NCI-H128 (cell line): Measurements from ENCODE around the gene ZBTB8A.
A peak's percentile ranks its signal among the peaks of the same experiment; 100 is the strongest.
"Not testable (repeated sequence)": the region's sequence is repeated elsewhere in the genome, so short reads cannot be mapped to it uniquely, and the experiment has no call there.

Experiments used
- DNase-seq: peaks from one replicate; lab custom pipeline; 2025; ENCODE audit not compliant: unreplicated experiment; lab: John Stamatoyannopoulos, UW

Gene ZBTB8A

DNA sequence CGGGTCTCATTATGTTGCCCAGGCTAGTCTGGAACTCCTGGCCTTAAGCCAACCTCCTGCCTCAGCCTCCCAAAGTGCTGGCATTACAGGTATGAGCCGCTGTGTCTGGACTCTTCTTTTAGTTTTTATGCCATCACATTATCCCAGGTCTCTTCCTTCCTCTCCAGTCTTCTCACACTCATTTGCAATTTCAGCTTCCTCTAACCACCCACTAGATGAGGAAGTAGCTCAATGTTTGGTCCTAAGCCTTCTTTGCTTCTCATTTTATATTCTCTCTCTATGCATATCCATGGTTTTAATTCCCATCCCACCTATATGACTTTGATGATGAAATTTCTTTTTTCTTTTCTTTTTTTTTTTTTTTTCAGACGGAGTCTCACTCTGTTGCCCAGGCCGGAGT lies 3.1 kb upstream of the ZBTB8A start:
- no peak for DNase-seq

DNA sequence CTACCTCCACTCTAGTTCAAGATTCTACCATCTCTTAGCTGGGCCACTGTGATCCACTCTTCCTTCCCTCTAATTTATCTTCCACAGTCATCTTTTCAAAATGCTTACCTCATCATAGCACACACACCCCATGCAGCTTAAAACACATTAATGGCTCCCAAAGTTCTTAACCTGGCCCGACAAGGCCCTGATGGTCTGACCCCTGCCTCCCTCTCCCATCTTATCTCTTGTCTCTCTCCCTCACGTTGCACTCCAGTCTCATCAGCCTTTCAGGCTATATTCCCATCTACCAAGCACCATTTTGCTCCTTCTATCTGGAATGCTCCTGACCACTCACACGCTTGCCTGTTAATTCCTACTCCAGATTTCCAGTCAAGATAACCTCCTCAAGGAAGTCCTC lies 2.5 kb upstream of the ZBTB8A start:
- no peak for DNase-seq

GRCh38 chr1:32539584-32540571 lies 651 bp downstream of the ZBTB8A start:
- DNase-seq: no peak

- no peak for DNase-seq
Measured at GRCh38 chr1:32540605-32541004, 1.4 kb downstream of the ZBTB8A start.

DNA sequence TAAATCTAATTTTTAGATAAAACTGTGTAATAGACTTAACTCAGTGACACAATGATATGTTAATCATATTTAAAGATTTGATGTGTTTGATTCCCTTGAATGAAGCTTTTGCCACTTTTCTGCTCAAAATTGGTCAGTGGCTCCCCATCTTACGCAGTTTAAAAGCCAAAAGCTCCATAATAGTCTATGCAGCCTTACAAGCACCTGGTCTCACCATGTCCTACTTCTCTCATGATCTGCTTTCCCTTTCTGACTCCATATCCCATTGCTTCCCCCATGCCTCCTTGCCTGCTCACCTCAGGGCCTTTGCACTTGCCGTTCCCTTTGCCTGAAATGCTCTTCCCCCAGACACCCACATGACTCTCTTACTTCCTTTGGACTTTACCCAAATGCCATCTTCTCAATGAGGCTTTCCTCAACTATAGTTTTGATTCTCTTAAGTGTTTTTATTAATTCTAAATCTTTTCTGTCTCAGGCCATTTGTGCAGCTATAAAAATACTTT lies 1.9 kb downstream of the ZBTB8A start:
- no peak for DNase-seq

DNA sequence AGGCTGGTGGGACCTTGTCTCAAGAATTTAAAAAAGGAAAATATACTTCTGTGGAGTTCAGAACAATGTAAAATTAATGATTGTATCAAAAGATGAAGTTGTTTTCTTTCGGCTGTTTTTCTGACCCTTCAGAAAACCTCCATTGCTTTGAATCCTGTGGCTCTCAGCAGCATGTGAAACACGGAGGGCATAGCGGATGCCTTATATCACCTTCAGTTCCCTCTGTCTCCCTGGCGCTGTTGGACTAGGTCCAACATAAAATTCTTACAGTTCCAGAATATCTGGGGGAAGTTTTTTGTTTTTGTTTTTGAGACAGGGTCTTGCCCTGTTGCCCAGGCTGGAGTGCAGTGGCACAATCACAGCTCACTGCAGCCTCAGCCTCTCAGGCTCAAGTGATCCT lies 7.4 kb downstream of the ZBTB8A start:
- no peak for DNase-seq

DNA sequence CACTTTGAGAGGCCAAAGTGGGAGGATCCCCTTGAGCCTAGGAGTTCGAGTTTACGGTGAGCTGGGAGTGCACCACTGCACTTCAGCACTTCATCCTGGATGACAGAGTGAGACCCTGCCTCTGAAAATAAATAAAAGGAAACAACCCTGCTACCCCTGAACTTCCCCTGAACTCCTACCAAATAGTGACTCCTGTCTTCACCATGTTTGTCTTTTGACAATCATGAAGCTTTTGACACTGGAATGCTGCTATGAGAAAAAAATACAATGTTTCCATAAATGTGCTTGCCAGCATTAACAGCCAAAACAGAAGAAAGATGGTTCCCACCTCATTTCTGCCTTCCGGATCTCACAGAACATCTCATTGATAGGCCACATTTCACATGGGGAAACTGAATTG lies 10.4 kb downstream of the ZBTB8A start:
- DNase-seq: no peak

DNA sequence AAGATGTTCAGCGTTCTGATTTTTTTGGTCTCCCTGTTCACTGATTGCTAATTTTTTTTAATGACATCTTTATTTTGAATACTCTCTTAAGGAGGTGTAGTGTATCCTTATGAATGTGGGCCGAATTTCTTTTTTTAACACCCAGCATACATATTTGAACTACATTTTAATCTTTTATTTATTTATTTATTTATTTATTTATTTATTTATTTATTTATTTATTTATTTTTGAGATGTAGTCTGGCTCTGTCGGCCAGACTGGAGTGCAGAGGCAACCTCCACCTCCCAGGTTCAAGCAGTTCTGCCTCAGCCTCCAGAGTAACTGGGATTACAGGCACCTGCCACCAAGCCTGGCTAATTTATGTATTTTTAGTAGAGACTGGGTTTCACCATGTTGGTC lies 15.1 kb downstream of the ZBTB8A start:
- no peak for DNase-seq

DNA sequence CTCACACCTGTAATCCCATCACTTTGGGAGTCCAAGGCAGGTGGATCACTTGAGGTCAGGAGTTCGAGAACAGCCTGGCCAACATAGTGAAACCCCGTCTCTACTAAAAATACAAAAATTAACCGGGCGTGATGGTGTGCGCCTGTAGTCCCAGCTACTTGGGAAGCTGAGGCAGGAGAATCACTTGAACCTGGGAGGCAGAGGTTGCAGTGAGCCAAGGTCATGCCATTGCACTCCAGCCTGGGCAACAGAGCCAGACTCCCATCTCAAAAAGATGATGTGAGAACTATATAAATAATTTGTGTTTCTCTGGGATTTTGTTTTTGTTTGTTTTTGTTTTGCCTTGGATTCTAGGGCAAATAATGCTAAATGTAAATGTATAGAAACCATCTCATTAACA lies 17.8 kb downstream of the ZBTB8A start:
- not testable (repeated sequence) for DNase-seq

GRCh38 chr1:32557812-32558211 lies 18.6 kb downstream of the ZBTB8A start:
- no peak for DNase-seq

DNA sequence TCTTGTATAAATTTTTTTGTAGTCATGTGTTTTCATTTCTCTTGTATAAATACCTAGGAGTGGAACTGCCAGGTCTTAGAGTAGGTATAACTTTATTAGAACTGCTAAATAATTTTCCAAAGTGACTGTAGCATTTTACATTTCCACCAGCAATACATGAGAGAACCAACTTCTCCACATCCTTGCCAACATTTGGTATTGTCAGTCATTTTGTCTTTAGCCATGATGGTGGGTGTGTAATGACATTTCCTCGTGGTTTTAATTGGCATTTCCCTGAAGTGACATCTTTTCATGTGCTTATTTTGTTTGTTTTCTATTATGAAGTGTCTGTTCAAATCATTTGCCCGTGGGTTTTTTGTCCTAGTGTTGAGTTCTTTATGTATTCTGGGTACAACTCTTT lies 29.7 kb downstream of the ZBTB8A start:
- no peak for DNase-seq

DNA sequence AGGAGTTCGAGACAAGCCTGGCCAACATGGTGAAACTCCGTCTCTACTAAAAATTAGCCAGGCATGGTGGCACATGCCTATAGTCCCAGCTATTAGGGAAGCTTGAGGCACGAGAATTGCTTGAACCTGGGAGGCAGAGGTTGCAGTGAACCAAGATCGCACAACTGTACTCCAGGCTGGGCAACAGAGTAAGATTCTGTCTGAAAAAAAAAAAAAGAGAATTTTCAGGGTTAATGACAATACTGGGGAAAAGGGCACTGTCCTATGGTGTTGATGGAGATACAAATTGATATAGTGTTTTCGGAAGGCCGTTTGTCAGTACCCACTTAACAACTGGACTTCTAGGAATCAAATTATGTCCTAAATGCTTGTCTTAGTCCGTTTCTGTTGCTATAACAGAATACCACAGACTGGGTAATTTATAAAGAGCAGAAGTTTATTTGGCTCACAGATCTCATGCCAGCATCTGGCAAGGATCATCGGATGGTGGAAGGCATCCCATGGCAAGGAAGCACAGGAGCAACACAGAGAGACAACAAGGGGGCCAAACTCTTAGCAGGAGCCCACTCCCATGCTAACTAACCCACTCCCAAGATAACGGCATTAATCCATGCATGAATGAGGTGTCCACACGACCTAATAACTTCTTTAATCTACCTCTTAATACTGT lies 41.3 kb downstream of the ZBTB8A start:
- no peak for DNase-seq

GRCh38 chr1:32592943-32593342 lies 53.7 kb downstream of the ZBTB8A start:
- no peak for DNase-seq

GRCh38 chr1:32600034-32600433 lies 60.8 kb downstream of the ZBTB8A start:
- DNase-seq: no peak

DNA sequence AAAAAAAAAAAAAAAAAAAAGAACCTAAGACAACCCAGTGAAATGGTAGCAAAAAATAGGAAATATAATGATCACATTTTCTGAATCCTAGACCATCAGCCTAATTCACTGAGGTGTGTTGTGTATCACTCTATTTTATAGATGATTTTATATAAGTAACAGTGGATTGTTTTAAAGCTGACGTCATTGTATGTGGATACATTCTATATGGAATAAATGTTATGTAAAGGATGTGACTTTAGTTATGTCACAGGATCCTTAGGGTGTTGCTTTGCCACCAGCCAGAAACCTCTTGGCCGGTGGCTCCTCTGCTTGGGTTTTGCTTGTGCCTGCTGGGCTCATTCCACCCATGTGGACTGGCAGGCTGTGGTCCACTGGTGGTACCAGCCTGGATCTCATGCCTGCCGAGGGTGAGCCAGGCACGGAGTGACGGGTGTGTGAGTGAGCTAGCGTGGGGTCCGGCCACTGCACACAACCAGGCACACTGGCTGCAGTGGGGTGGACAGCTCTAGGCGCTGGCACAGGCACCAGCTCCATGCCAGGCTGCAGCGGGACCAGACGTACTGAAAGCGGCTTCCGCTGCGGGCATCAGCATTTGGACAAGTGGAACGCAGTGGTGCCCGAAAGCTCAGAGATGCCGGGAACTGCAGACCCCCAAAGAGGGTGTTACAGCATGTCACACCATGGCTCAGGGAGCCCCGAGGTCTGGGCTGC lies 66.6 kb downstream of the ZBTB8A start:
- DNase-seq: no peak

GRCh38 chr1:32606565-32607371 lies 67.5 kb downstream of the ZBTB8A start:
- no peak for DNase-seq

- no peak for DNase-seq
Measured at GRCh38 chr1:32609180-32609579, 70.0 kb downstream of the ZBTB8A start.

GRCh38 chr1:32611859-32612188 lies 72.6 kb downstream of the ZBTB8A start:
- no peak for DNase-seq

DNA sequence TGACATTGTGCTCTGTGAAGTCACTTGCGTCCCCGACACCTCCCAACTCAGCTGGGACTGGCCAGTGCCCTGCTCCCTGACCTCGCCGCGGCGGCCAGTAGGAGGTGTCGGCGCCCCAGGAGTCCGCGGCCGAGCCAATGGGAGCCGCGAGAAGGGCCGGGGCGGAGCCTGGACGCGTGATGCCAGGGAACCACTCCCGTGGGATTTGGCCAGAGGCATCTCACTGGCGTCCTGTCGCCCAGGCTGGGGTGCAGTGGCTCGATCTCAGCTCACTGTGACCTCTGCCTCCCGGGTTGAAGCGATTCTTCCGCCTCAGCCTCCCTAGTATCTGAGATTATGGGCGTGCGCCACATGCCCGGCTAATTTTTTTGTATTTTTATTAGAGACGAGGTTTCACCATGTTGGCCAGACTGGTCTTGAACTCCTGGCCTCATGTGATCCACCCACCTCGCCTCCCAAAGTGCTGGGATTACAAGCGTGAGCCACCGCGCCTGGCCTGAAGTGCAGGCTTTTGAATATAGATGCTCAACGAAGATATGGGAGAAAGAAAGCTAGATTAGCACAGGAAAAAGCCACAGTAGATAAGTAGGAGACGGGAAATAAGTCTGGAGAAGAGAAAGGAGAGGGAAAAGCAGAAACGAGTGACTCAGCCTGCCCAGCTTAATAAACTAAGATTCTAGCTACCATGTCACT lies 73.1 kb downstream of the ZBTB8A start:
- DNase-seq: peak; percentile 21

DNA sequence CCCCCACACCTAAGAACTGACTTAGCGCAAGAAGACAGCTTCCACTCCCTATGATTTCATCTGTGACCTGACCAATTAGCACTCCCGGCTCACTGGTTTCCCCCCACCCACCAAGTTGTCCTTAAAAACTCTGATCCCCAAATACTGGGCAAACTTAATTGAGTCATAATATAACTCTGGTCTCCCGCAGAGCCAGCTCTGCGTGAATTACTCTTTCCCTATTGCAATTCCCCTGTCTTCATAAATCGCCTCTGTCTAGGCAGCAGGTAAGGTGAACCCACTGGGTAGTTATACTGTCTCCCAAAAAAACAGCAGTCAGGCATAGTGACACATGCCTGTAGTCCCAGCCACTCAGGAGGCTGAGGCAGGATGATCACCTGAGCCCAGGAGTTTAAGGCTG lies 74.2 kb downstream of the ZBTB8A start:
- no peak for DNase-seq
